Spleen (tissue), 11 donors: Measurements from ENCODE around the gene ITGA6. TPM values are rescaled to one million over a fixed set of nuclear protein-coding genes. Genes with fewer than 3 reads are reported as not detected.

Experiments used
- DNase-seq: peaks from one replicate; pipeline ENCODE4 v3.0.0-alpha.2; 2020
- H3K27ac ChIP-seq, 8 donors: fragments of 200-600 bp; sonication (generic) in 7 of 8; 1 replicate in 4 of 8; 2 replicates in 4 of 8; pipeline versions ENCODE4 v1.5.0 to v1.8.0; 2016 to 2021; ENCODE audit warnings: inconsistent platforms in 4 of 8, mild to moderate bottlenecking in 4 of 8, moderate library complexity in 1 of 8
- H3K27me3 ChIP-seq, 7 donors: fragments of 200-600 bp; sonication (generic) in 6 of 7; replicated peaks in 1 of 7; 1 replicate in 4 of 7; 2 replicates in 3 of 7; pipeline versions ENCODE4 v1.5.0 to v1.8.0; 2016 to 2021; ENCODE audit warnings: inconsistent platforms in 3 of 7, mild to moderate bottlenecking in 1 of 7
- H3K36me3 ChIP-seq, 6 donors: fragments of 200-600 bp; sonication (generic) in 5 of 6; 1 replicate in 4 of 6; 2 replicates in 2 of 6; pipeline versions ENCODE4 v1.5.0 to v1.8.0; 2016 to 2021; ENCODE audit warnings: inconsistent platforms in 2 of 6
- H3K4me1 ChIP-seq, 6 donors: fragments of 200-600 bp; sonication (generic) in 5 of 6; 1 replicate in 3 of 6; 2 replicates in 3 of 6; pipeline versions ENCODE4 v1.5.0 to v1.8.0; 2016 to 2021; ENCODE audit warnings: inconsistent platforms in 3 of 6
- H3K4me3 ChIP-seq, 8 donors: fragments of 200-600 bp; sonication (generic) in 7 of 8; 1 replicate in 4 of 8; 2 replicates in 4 of 8; pipeline versions ENCODE4 v1.5.0 to v1.8.0; 2016 to 2021; ENCODE audit warnings: inconsistent platforms in 4 of 8, mild to moderate bottlenecking in 4 of 8, moderate library complexity in 2 of 8
- H3K9me3 ChIP-seq, 8 donors: fragments of 200-600 bp; sonication (generic) in 7 of 8; 1 replicate in 4 of 8; 2 replicates in 4 of 8; pipeline versions ENCODE4 v1.5.0 to v1.8.0; 2016 to 2021; ENCODE audit warnings: inconsistent platforms in 4 of 8
- CTCF ChIP-seq, 11 experiments: fragments of 200-600 bp in 7 of 11; fragments of 450-650 bp in 4 of 11; sonication (generic) in 4 of 11; IDR thresholded peaks in 8 of 11; conservative IDR thresholded peaks in 3 of 11; 1 replicate in 7 of 11; 2 replicates in 4 of 11; pipeline versions ENCODE4 v1.4.0 to v1.8.0; 2016 to 2021; ENCODE audit warnings: antibody characterized with exemption in 11 of 11, inconsistent platforms in 4 of 11, mild to moderate bottlenecking in 1 of 11
- POLR2A ChIP-seq, 3 donors: fragments of 450-650 bp; IDR thresholded peaks; one replicate each; pipeline ENCODE4 v1.5.1; 2017; ENCODE audit warnings: antibody characterized with exemption in 3 of 3, mild to moderate bottlenecking in 1 of 3
- POLR2AphosphoS5 ChIP-seq, 3 donors: sonication (generic); formaldehyde crosslinking; IDR thresholded peaks; one replicate each; pipeline ENCODE4 v1.5.1; 2017; ENCODE audit warnings: antibody characterized with exemption in 3 of 3
- WGBS, 5 donors: extraction: QIAGEN DNeasy Blood & Tissue Kit in 3 of 5; methylation state at CpG; one replicate each; pipeline versions ENCODE4 v1.1.5 to v1.1.7; 2013 to 2018; 5-methylcytosine and 5-hydroxymethylcytosine counted together
- intact Hi-C: fragments of 100-400 bp; cut with DNase I; formaldehyde crosslinking; loops from one replicate; pipeline ENCODE4 v1.15.0; 2023; ENCODE audit warnings: low total_unique reads
- polyA plus RNA-seq, 3 donors: library from polyadenylated mRNA; stranded (reverse); fragments of 200-250 nt; gene quantifications; one replicate each; pipeline ENCODE4 v1.2.1, GENCODE V29; 2013
- total RNA-seq, 7 donors: library from RNA; depleted of rRNA in 3 of 7; stranded (reverse); fragments of >200 nt in 3 of 7; fragmentation: NEBNext Ultra II Directional in 4 of 7; extraction: Animal tissue kit (Norgen Biotek cat#: 25700) in 4 of 7; gene quantifications; one replicate each; pipeline versions ENCODE4 v1.1.0 to v1.2.1, GENCODE V29; 2016 to 2021
- donor health status: healthy with polysubstance abuse.
- donor health status: DM: no; HTN: no; CAD: no; lungs with moderate emphysema.
- donor health status: DM: no; HTN: no; CAD: no.
- donor health status: Bipolar disorder and iron deficiency.
- donor health status: healthy.
- donor health status: DM: no; HTN: no; CAD: no.
- donor health status: DM: yes; HTN: yes; CAD: no.

The ITGA6 gene
- total and polyA plus RNA-seq, 10 donors, result 6.9 to 172 (median 88.8) TPM

- H3K27ac ChIP-seq, result peak overlapping the region; percentile 48 to 90 (median 84)
- intact Hi-C loops, result loop anchor here (5.0 kb wide), 1 partner anchor 33 kb away; no protein-coding TSS in a partner anchor
- 21 to 40% (median 30%) methylated on average over 9 of the region's 9 CpGs for WGBS, 5 donors
- no peaks in the 10 kb centered on the region for H3K36me3 ChIP-seq
- H3K4me1 ChIP-seq, result peaks cover 12 to 86% (median 54%) of the 10 kb centered on the region in 6 donors
- peak overlapping the region; percentile 63 to 87 (median 81) for H3K4me3 ChIP-seq
- H3K9me3 ChIP-seq, result no peaks in the 10 kb centered on the region
- peaks cover 0 to 53% (median 0%) of the 10 kb centered on the region in 7 donors for H3K27me3 ChIP-seq
- no peak for TF ChIP-seq POLR2A (IDR thresholded peaks at IDR 0.05)
- no peak for TF ChIP-seq CTCF (IDR thresholded peaks at IDR 0.05 in 8 of 11, conservative IDR thresholded peaks at IDR 0.05 in 3 of 11)
- no peak for TF ChIP-seq POLR2AphosphoS5 (IDR thresholded peaks at IDR 0.05)
- no peak for DNase-seq
These were observed 2.0 kb downstream of the ITGA6 start for GRCh38 chr2:172429301-172429968.

- Histone ChIP-seq H3K4me3 (peak overlapping the region in 6 of 8 donors; percentile 63 to 87 (median 84)), H3K36me3 (no peaks in the 10 kb centered on the region), H3K27ac (peak overlapping the region in 7 of 8 donors; percentile 48 to 90 (median 86)), H3K9me3 (no peaks in the 10 kb centered on the region), H3K4me1 (peaks cover 12 to 92% (median 60%) of the 10 kb centered on the region in 6 donors), H3K27me3 (peaks cover 0 to 47% (median 0%) of the 10 kb centered on the region in 7 donors)
- no peak for DNase-seq
- intact Hi-C loops, result no loop called here
- TF ChIP-seq POLR2AphosphoS5 (IDR thresholded peaks at IDR 0.05) (no peak), POLR2A (IDR thresholded peaks at IDR 0.05) (no peak), CTCF (IDR thresholded peaks at IDR 0.05 in 8 of 11, conservative IDR thresholded peaks at IDR 0.05 in 3 of 11) (no peak)
- 50 to 70% (median 66%) methylated on average over 1 of the region's 1 CpG for WGBS, 5 donors
These were observed 2.6 kb downstream of the ITGA6 start for GRCh38 chr2:172430027-172430426.

- no peak for DNase-seq
- intact Hi-C loops, result no loop called here
- TF ChIP-seq CTCF (IDR thresholded peaks at IDR 0.05 in 8 of 11, conservative IDR thresholded peaks at IDR 0.05 in 3 of 11) (no peak), POLR2A (IDR thresholded peaks at IDR 0.05) (no peak), POLR2AphosphoS5 (IDR thresholded peaks at IDR 0.05) (no peak)
- WGBS, 5 donors, result 74 to 83% (median 78%) methylated on average over 3 of the region's 3 CpGs
- Histone ChIP-seq H3K4me3 (peak overlapping the region in 5 of 8 donors; percentile 1 to 87 (median 85)), H3K27me3 (peaks cover 0 to 42% (median 0%) of the 10 kb centered on the region in 7 donors), H3K4me1 (peaks cover 12 to 99% (median 66%) of the 10 kb centered on the region in 6 donors), H3K36me3 (no peaks in the 10 kb centered on the region), H3K9me3 (no peaks in the 10 kb centered on the region), H3K27ac (peak overlapping the region; percentile 33 to 89 (median 80))
These were observed 3.3 kb downstream of the ITGA6 start for GRCh38 chr2:172430678-172431077.

- peaks cover 0 to 34% (median 0%) of the 10 kb centered on the region in 7 donors for H3K27me3 ChIP-seq
- TF ChIP-seq POLR2AphosphoS5 (IDR thresholded peaks at IDR 0.05) (peak in 1 of 3 donors; percentile 50), CTCF (IDR thresholded peaks at IDR 0.05 in 8 of 11, conservative IDR thresholded peaks at IDR 0.05 in 3 of 11) (no peak)
- peak overlapping the region in 1 of 8 donors; percentile 87 for H3K4me3 ChIP-seq
- no peaks in the 10 kb centered on the region for H3K9me3 ChIP-seq
- 23 to 42% (median 30%) methylated on average over 4 of the region's 4 CpGs for WGBS, 5 donors
- H3K4me1 ChIP-seq, result peaks cover 12 to 100% (median 71%) of the 10 kb centered on the region in 6 donors
- H3K36me3 ChIP-seq, result no peaks in the 10 kb centered on the region
- no peak for DNase-seq
- intact Hi-C loops, result no loop called here
- H3K27ac ChIP-seq, result peak overlapping the region in 7 of 8 donors; percentile 33 to 89 (median 81)
These were observed 4.1 kb downstream of the ITGA6 start for GRCh38 chr2:172431463-172431862.
